ENCODE measurements around the gene PNKD.

GRCh38 chr2:218226903-218227302 is 43.4 kb upstream of the PNKD start:
- TF ChIP-seq POLR2AphosphoS5 (IDR thresholded peaks at IDR 0.05) = no peak
- TF ChIP-seq POLR2A (IDR thresholded peaks at IDR 0.05) = no peak
- TF ChIP-seq, protein P1, sequence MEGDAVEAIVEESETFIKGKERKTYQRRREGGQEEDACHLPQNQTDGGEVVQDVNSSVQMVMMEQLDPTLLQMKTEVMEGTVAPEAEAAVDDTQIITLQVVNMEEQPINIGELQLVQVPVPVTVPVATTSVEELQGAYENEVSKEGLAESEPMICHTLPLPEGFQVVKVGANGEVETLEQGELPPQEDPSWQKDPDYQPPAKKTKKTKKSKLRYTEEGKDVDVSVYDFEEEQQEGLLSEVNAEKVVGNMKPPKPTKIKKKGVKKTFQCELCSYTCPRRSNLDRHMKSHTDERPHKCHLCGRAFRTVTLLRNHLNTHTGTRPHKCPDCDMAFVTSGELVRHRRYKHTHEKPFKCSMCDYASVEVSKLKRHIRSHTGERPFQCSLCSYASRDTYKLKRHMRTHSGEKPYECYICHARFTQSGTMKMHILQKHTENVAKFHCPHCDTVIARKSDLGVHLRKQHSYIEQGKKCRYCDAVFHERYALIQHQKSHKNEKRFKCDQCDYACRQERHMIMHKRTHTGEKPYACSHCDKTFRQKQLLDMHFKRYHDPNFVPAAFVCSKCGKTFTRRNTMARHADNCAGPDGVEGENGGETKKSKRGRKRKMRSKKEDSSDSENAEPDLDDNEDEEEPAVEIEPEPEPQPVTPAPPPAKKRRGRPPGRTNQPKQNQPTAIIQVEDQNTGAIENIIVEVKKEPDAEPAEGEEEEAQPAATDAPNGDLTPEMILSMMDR (IDR thresholded peaks at IDR 0.05) = no peak

Data from stomach (tissue), 4 donors.